GM10248 (cell line): ENCODE measurements around the gene RFX4.

ENCODE experiments used
- CTCF ChIA-PET: fragments of 300-600 bp; sonication (Branson Sonifier 250); formaldehyde crosslinking; extraction: SDS; loops from one replicate; lab custom pipeline; 2021; ENCODE audit warnings: antibody characterized with exemption; lab: Yijun Ruan, JAX
- POLR2A ChIA-PET: fragments of 350-650 bp; sonication (Branson Sonifier 250); formaldehyde crosslinking; extraction: SDS; loops from one replicate; lab custom pipeline; 2020; ENCODE audit warnings: antibody characterized with exemption; lab: Yijun Ruan, JAX
- DNase-seq: peaks from one replicate; pipeline ENCODE4 v3.0.0; 2012; ENCODE audit errors: extremely low spot score
- CTCF ChIP-seq: IDR thresholded peaks from 2 replicates; pipeline ENCODE4 v1.5.1; 2012; ENCODE audit warnings: mild to moderate bottlenecking, low read depth; ENCODE audit errors: extremely low read depth, missing control alignments, control extremely low read depth

Gene RFX4

GRCh38 chr12:106704081-106704480 is 121.3 kb downstream of the RFX4 start:
- POLR2A ChIA-PET = no interaction called here
- no peak for TF ChIP-seq CTCF
- no peak for DNase-seq
- CTCF ChIA-PET = no interaction called here

- no peak for DNase-seq
- ChIA-PET POLR2A (no interaction called here), CTCF (no interaction called here)
- TF ChIP-seq CTCF = no peak
These were observed 123.2 kb downstream of the RFX4 start for GRCh38 chr12:106705971-106706370.

- no peak for TF ChIP-seq CTCF
- CTCF ChIA-PET = interaction anchor here (1.2 to 1.8 kb wide), 3 partner anchors 8 to 21 kb away, joined by 3 to 4 read pairs (median 4); no protein-coding TSS in a partner anchor
- no peak for DNase-seq
- POLR2A ChIA-PET = no interaction called here
These were observed 126.3 kb downstream of the RFX4 start for GRCh38 chr12:106709068-106709511.

GRCh38 chr12:106710143-106710893 is 127.5 kb downstream of the RFX4 start:
- no peak for TF ChIP-seq CTCF
- no peak for DNase-seq
- POLR2A ChIA-PET = no interaction called here
- CTCF ChIA-PET = interaction anchor here (1.2 to 1.4 kb wide), 2 partner anchors 18 to 20 kb away, joined by 3 to 4 read pairs; no protein-coding TSS in a partner anchor

GRCh38 chr12:106711316-106711715 is 128.5 kb downstream of the RFX4 start:
- TF ChIP-seq CTCF = no peak
- POLR2A ChIA-PET = no interaction called here
- CTCF ChIA-PET = no interaction called here

GRCh38 chr12:106712768-106713167 is 130.0 kb downstream of the RFX4 start:
- ChIA-PET POLR2A (no interaction called here), CTCF (no interaction called here)
- no peak for DNase-seq
- no peak for TF ChIP-seq CTCF

More at GRCh38 chr12:106711316-106711715, 128.5 kb downstream of the RFX4 start:
- no peak for DNase-seq
